ENCODE results near the gene ENSA.
"Not testable (repeated sequence)": the region's sequence is repeated elsewhere in the genome, so short reads cannot be mapped to it uniquely, and the experiment has no call there.

The ENSA gene

GRCh38 chr1:150627826-150628410, 1.5 kb downstream of the ENSA start:
- DNase-seq (ENCODE audit: low spot score) = no peak
- H2AFZ ChIP-seq (ENCODE audit: low read length) = no peak overlapping the region
- no peak overlapping the region for H4K91ac ChIP-seq (ENCODE audit: low read depth, low read length, poor library complexity)
- H3K9ac ChIP-seq (ENCODE audit: low read depth, low read length, poor library complexity) = no peak overlapping the region
- H3K4me1 ChIP-seq (ENCODE audit: control insufficient read depth in 2 of 2, insufficient read depth in 1 of 2, low read depth in 1 of 2, low read length in 2 of 2) = peaks cover 5 to 6% of the 10 kb centered on the region in 2 donors
- H3K79me1 ChIP-seq (ENCODE audit: low read depth, low read length) = peaks cover 2% of the 10 kb centered on the region
- no peak overlapping the region for H3K27ac ChIP-seq (replicated peaks; ENCODE audit: low read length)
- no peak overlapping the region for H3K14ac ChIP-seq (ENCODE audit: low read length)
- no peak overlapping the region for H3K4ac ChIP-seq (ENCODE audit: low read length)
- no peak overlapping the region for H3K4me2 ChIP-seq (ENCODE audit: insufficient read depth, low read length, poor library complexity, severe bottlenecking)
- H2BK5ac ChIP-seq (ENCODE audit: low read length) = no peak overlapping the region
- H3K9me3 ChIP-seq (replicated peaks in 1 of 2; ENCODE audit: control insufficient read depth in 2 of 2, insufficient read depth in 1 of 2, low read depth in 1 of 2, low read length in 2 of 2) = no peaks in the 10 kb centered on the region
- H3K36me3 ChIP-seq (replicated peaks in 1 of 2; ENCODE audit: control insufficient read depth in 2 of 2, insufficient read depth in 2 of 2, low read length in 2 of 2) = peaks cover 25 to 50% of the 10 kb centered on the region in 2 donors
- H2BK12ac ChIP-seq (ENCODE audit: low read length) = no peak overlapping the region
- H3K27me3 ChIP-seq (ENCODE audit: control insufficient read depth in 3 of 3, insufficient read depth in 3 of 3, low read depth in 1 of 3, low read length in 3 of 3) = no peaks in the 10 kb centered on the region
- WGBS, 2 donors (ENCODE audit: extremely low coverage in 2 of 2, insufficient read length in 2 of 2, insufficient replicate concordance in 1 of 2) = no CpG with 5 or more reads among the region's 5 CpGs
- H2AK5ac ChIP-seq (ENCODE audit: low read depth, low read length) = no peak overlapping the region
- H3K23ac ChIP-seq (ENCODE audit: low read depth, low read length, poor library complexity) = no peak overlapping the region
- H2BK120ac ChIP-seq (ENCODE audit: low read depth, low read length) = no peak overlapping the region
- no peak overlapping the region for H2BK15ac ChIP-seq (ENCODE audit: low read length)
- H4K8ac ChIP-seq (ENCODE audit: low read depth, low read length) = no peak overlapping the region
- no peak overlapping the region for H3K18ac ChIP-seq (ENCODE audit: low read length)
- peak overlapping the region in 1 of 2 donors; percentile 67 for H3K4me3 ChIP-seq (ENCODE audit: low read length in 2 of 2)

- DNase-seq (ENCODE audit: low spot score) = no peak
- no CpG with 5 or more reads among the region's 2 CpGs for WGBS, 2 donors (ENCODE audit: extremely low coverage in 2 of 2, insufficient read length in 2 of 2, insufficient replicate concordance in 1 of 2)
- peaks cover 2% of the 10 kb centered on the region for H3K79me1 ChIP-seq (ENCODE audit: low read depth, low read length)
- H3K9me3 ChIP-seq (replicated peaks in 1 of 2; ENCODE audit: control insufficient read depth in 2 of 2, insufficient read depth in 1 of 2, low read depth in 1 of 2, low read length in 2 of 2) = no peaks in the 10 kb centered on the region
- no peak overlapping the region for H2BK15ac ChIP-seq (ENCODE audit: low read length)
- H3K27me3 ChIP-seq (ENCODE audit: control insufficient read depth in 3 of 3, insufficient read depth in 3 of 3, low read depth in 1 of 3, low read length in 3 of 3) = no peaks in the 10 kb centered on the region
- no peak overlapping the region for H3K4me2 ChIP-seq (ENCODE audit: insufficient read depth, low read length, poor library complexity, severe bottlenecking)
- H3K9ac ChIP-seq (ENCODE audit: low read depth, low read length, poor library complexity) = no peak overlapping the region
- H3K36me3 ChIP-seq (replicated peaks in 1 of 2; ENCODE audit: control insufficient read depth in 2 of 2, insufficient read depth in 2 of 2, low read length in 2 of 2) = peaks cover 28 to 67% of the 10 kb centered on the region in 2 donors
- H4K91ac ChIP-seq (ENCODE audit: low read depth, low read length, poor library complexity) = no peak overlapping the region
- no peak overlapping the region for H2AFZ ChIP-seq (ENCODE audit: low read length)
- no peak overlapping the region for H3K14ac ChIP-seq (ENCODE audit: low read length)
- H2BK120ac ChIP-seq (ENCODE audit: low read depth, low read length) = no peak overlapping the region
- H2BK5ac ChIP-seq (ENCODE audit: low read length) = no peak overlapping the region
- no peak overlapping the region for H4K8ac ChIP-seq (ENCODE audit: low read depth, low read length)
- H3K18ac ChIP-seq (ENCODE audit: low read length) = no peak overlapping the region
- no peak overlapping the region for H3K27ac ChIP-seq (replicated peaks; ENCODE audit: low read length)
- H2BK12ac ChIP-seq (ENCODE audit: low read length) = no peak overlapping the region
- no peak overlapping the region for H3K4ac ChIP-seq (ENCODE audit: low read length)
- H2AK5ac ChIP-seq (ENCODE audit: low read depth, low read length) = no peak overlapping the region
- no peak overlapping the region for H3K23ac ChIP-seq (ENCODE audit: low read depth, low read length, poor library complexity)
- H3K4me1 ChIP-seq (ENCODE audit: control insufficient read depth in 2 of 2, insufficient read depth in 1 of 2, low read depth in 1 of 2, low read length in 2 of 2) = peaks cover 5 to 6% of the 10 kb centered on the region in 2 donors
- no peak overlapping the region for H3K4me3 ChIP-seq (ENCODE audit: low read length in 2 of 2)
These were observed 3.3 kb downstream of the ENSA start for GRCh38 chr1:150626150-150626549.

- not testable (repeated sequence) for H3K14ac ChIP-seq (ENCODE audit: low read length); H3K4me3 ChIP-seq (ENCODE audit: low read length in 2 of 2); H3K9ac ChIP-seq (ENCODE audit: low read depth, low read length, poor library complexity); H3K4me1 ChIP-seq (ENCODE audit: control insufficient read depth in 2 of 2, insufficient read depth in 1 of 2, low read depth in 1 of 2, low read length in 2 of 2); H3K4me2 ChIP-seq (ENCODE audit: insufficient read depth, low read length, poor library complexity, severe bottlenecking); H2BK5ac ChIP-seq (ENCODE audit: low read length); H3K4ac ChIP-seq (ENCODE audit: low read length); H3K18ac ChIP-seq (ENCODE audit: low read length); H3K79me1 ChIP-seq (ENCODE audit: low read depth, low read length); H2AK5ac ChIP-seq (ENCODE audit: low read depth, low read length); H3K9me3 ChIP-seq (replicated peaks in 1 of 2; ENCODE audit: control insufficient read depth in 2 of 2, insufficient read depth in 1 of 2, low read depth in 1 of 2, low read length in 2 of 2); H2BK12ac ChIP-seq (ENCODE audit: low read length); H2AFZ ChIP-seq (ENCODE audit: low read length); H4K8ac ChIP-seq (ENCODE audit: low read depth, low read length); H4K91ac ChIP-seq (ENCODE audit: low read depth, low read length, poor library complexity); H3K27ac ChIP-seq (replicated peaks; ENCODE audit: low read length); H2BK120ac ChIP-seq (ENCODE audit: low read depth, low read length); DNase-seq (ENCODE audit: low spot score); H3K27me3 ChIP-seq (ENCODE audit: control insufficient read depth in 3 of 3, insufficient read depth in 3 of 3, low read depth in 1 of 3, low read length in 3 of 3); H2BK15ac ChIP-seq (ENCODE audit: low read length); H3K23ac ChIP-seq (ENCODE audit: low read depth, low read length, poor library complexity)
- peaks cover 39 to 83% of the 10 kb centered on the region in 2 donors for H3K36me3 ChIP-seq (replicated peaks in 1 of 2; ENCODE audit: control insufficient read depth in 2 of 2, insufficient read depth in 2 of 2, low read length in 2 of 2)
- WGBS, 2 donors (ENCODE audit: extremely low coverage in 2 of 2, insufficient read length in 2 of 2, insufficient replicate concordance in 1 of 2) = no CpG with 5 or more reads among the region's 1 CpG
These were observed 4.9 kb downstream of the ENSA start for GRCh38 chr1:150624546-150624945.

GRCh38 chr1:150624134-150624533, 5.3 kb downstream of the ENSA start:
- not testable (repeated sequence) for H3K4ac ChIP-seq (ENCODE audit: low read length); H4K8ac ChIP-seq (ENCODE audit: low read depth, low read length); H2BK15ac ChIP-seq (ENCODE audit: low read length); H3K23ac ChIP-seq (ENCODE audit: low read depth, low read length, poor library complexity); H3K4me3 ChIP-seq (ENCODE audit: low read length in 2 of 2); H3K18ac ChIP-seq (ENCODE audit: low read length); H2BK120ac ChIP-seq (ENCODE audit: low read depth, low read length); H3K27ac ChIP-seq (replicated peaks; ENCODE audit: low read length); H3K4me2 ChIP-seq (ENCODE audit: insufficient read depth, low read length, poor library complexity, severe bottlenecking); H3K9ac ChIP-seq (ENCODE audit: low read depth, low read length, poor library complexity); H2AK5ac ChIP-seq (ENCODE audit: low read depth, low read length); H3K27me3 ChIP-seq (ENCODE audit: control insufficient read depth in 3 of 3, insufficient read depth in 3 of 3, low read depth in 1 of 3, low read length in 3 of 3); H3K79me1 ChIP-seq (ENCODE audit: low read depth, low read length); H3K4me1 ChIP-seq (ENCODE audit: control insufficient read depth in 2 of 2, insufficient read depth in 1 of 2, low read depth in 1 of 2, low read length in 2 of 2); H4K91ac ChIP-seq (ENCODE audit: low read depth, low read length, poor library complexity); H2AFZ ChIP-seq (ENCODE audit: low read length); H3K9me3 ChIP-seq (replicated peaks in 1 of 2; ENCODE audit: control insufficient read depth in 2 of 2, insufficient read depth in 1 of 2, low read depth in 1 of 2, low read length in 2 of 2); H2BK5ac ChIP-seq (ENCODE audit: low read length); H3K14ac ChIP-seq (ENCODE audit: low read length); DNase-seq (ENCODE audit: low spot score); H2BK12ac ChIP-seq (ENCODE audit: low read length)
- WGBS, 2 donors (ENCODE audit: extremely low coverage in 2 of 2, insufficient read length in 2 of 2, insufficient replicate concordance in 1 of 2) = no CpG with 5 or more reads among the region's 1 CpG
- H3K36me3 ChIP-seq (replicated peaks in 1 of 2; ENCODE audit: control insufficient read depth in 2 of 2, insufficient read depth in 2 of 2, low read length in 2 of 2) = peaks cover 42 to 88% of the 10 kb centered on the region in 2 donors
